ENCODE data around the gene CEBPZ. TPM values are rescaled to one million over a fixed set of nuclear protein-coding genes. Genes with fewer than 3 reads are reported as not detected.

CEBPZ gene
- 42.5 and 52.6 TPM in 2 replicates for total RNA-seq (ENCODE audit: low replicate concordance)
- long read RNA-seq, transcript CEBPZ-201 (16 exons, 3,463 nt): major isoform, 55 of 167 reads
- long read RNA-seq, partial matches to known transcripts: 103 of 167 reads
- long read RNA-seq, other reads (novel, unspliced or antisense): 9 of 167 reads

GRCh38 chr2:37231241-37232130 is at the start of gene CEBPZ, which contains the start of gene NDUFAF7:
TSS of gene CEBPZ (minus strand) at chr2:37231596. CDS start at chr2:37231567, 29 bp downstream.
TSS of gene NDUFAF7 (plus strand) at chr2:37231658. CDS start at chr2:37231706, 48 bp downstream.
- TF ChIP-seq CTCF (conservative IDR thresholded peaks at IDR 0.05): no peak
- Mint-ChIP-seq H3K4me3 (no peak within 1 kb of the TSS), H3K27ac (no peak within 1 kb of the TSS), H3K36me3 (peaks cover 19% of the 10 kb centered on the region), H3K4me1 (ENCODE audit: unreplicated experiment) (peaks cover 6% of the 10 kb centered on the region), H3K9me3 (no peaks in the 10 kb centered on the region), H3K27me3 (no peaks in the 10 kb centered on the region)
- DNase-seq (ENCODE audit: extremely low spot score, unreplicated experiment): peak; percentile 84

GRCh38 chr2:37276291-37276690 is 44.9 kb upstream of the CEBPZ start:
- no peaks in the 10 kb centered on the region for H3K9me3 Mint-ChIP-seq
- DNase-seq (ENCODE audit: extremely low spot score, unreplicated experiment): no peak
- no peak for TF ChIP-seq CTCF (conservative IDR thresholded peaks at IDR 0.05)
- no peak overlapping the region for H3K27ac Mint-ChIP-seq
- no peaks in the 10 kb centered on the region for H3K27me3 Mint-ChIP-seq
- no peak overlapping the region for H3K4me3 Mint-ChIP-seq
- no peaks in the 10 kb centered on the region for H3K4me1 Mint-ChIP-seq (ENCODE audit: unreplicated experiment)
- peaks cover 9% of the 10 kb centered on the region for H3K36me3 Mint-ChIP-seq

- Mint-ChIP-seq H3K27ac (no peak overlapping the region), H3K9me3 (no peaks in the 10 kb centered on the region), H3K4me1 (ENCODE audit: unreplicated experiment) (no peaks in the 10 kb centered on the region), H3K36me3 (peaks cover 8% of the 10 kb centered on the region), H3K27me3 (no peaks in the 10 kb centered on the region), H3K4me3 (no peak overlapping the region)
- DNase-seq (ENCODE audit: extremely low spot score, unreplicated experiment): no peak
- no peak for TF ChIP-seq CTCF (conservative IDR thresholded peaks at IDR 0.05)
Measured at GRCh38 chr2:37274359-37274965, 43.1 kb upstream of the CEBPZ start.

- H3K4me3 Mint-ChIP-seq: no peak overlapping the region
- no peaks in the 10 kb centered on the region for H3K9me3 Mint-ChIP-seq
- DNase-seq (ENCODE audit: extremely low spot score, unreplicated experiment): no peak
- H3K27me3 Mint-ChIP-seq: no peaks in the 10 kb centered on the region
- H3K4me1 Mint-ChIP-seq (ENCODE audit: unreplicated experiment): no peaks in the 10 kb centered on the region
- no peak overlapping the region for H3K27ac Mint-ChIP-seq
- peaks cover 15% of the 10 kb centered on the region for H3K36me3 Mint-ChIP-seq
- TF ChIP-seq CTCF (conservative IDR thresholded peaks at IDR 0.05): no peak
Measured at GRCh38 chr2:37271376-37272067, 40.1 kb upstream of the CEBPZ start.

GRCh38 chr2:37268111-37268510 is 36.7 kb upstream of the CEBPZ start:
- Mint-ChIP-seq H3K27ac (no peak overlapping the region), H3K4me1 (ENCODE audit: unreplicated experiment) (no peaks in the 10 kb centered on the region), H3K27me3 (no peaks in the 10 kb centered on the region), H3K36me3 (peaks cover 8% of the 10 kb centered on the region), H3K9me3 (no peaks in the 10 kb centered on the region), H3K4me3 (no peak overlapping the region)
- DNase-seq (ENCODE audit: extremely low spot score, unreplicated experiment): no peak
- no peak for TF ChIP-seq CTCF (conservative IDR thresholded peaks at IDR 0.05)

All from type B pancreatic cell (in vitro differentiated cells).